BJ (cell line): ENCODE measurements around the gene CKAP4. TPM values are rescaled to one million over a fixed set of nuclear protein-coding genes. Genes with fewer than 3 reads are reported as not detected.

Source experiments
- CTCF ChIA-PET: fragments of 350-600 bp; formaldehyde crosslinking; extraction: SDS; loops from one replicate; lab custom pipeline; 2021; ENCODE audit warnings: antibody characterized with exemption, inconsistent platforms; lab: Yijun Ruan, JAX
- POLR2A ChIA-PET: fragments of 300-600 bp; sonication (Branson Sonifier 250); formaldehyde crosslinking; extraction: SDS; loops from one replicate; lab custom pipeline; 2021; ENCODE audit warnings: antibody characterized with exemption; lab: Charles Lee
- DNase-seq: peaks from one replicate; pipeline ENCODE4 v3.0.0-alpha.2; 2011; ENCODE audit warnings: low read depth
- H3K27me3 ChIP-seq: 2 replicates; pipeline ENCODE4 v1.6.0; 2011; ENCODE audit warnings: low read length; ENCODE audit not compliant: control insufficient read depth, insufficient read depth
- H3K36me3 ChIP-seq: 2 replicates; pipeline ENCODE4 v1.5.1; 2011; ENCODE audit warnings: low read length; ENCODE audit not compliant: control insufficient read depth, insufficient read depth
- H3K4me3 ChIP-seq: 2 replicates; pipeline ENCODE4 v1.5.1; 2011; ENCODE audit warnings: low read depth, mild to moderate bottlenecking, control low read depth, low read length
- polyA plus RNA-seq: library from polyadenylated mRNA; depleted of rRNA; stranded (reverse); fragments of >200 nt; gene quantifications from 2 replicates; pipeline ENCODE4 v1.2.3, GENCODE V29; 2011
- TF ChIP-seq, protein P1 (sequence below): IDR thresholded peaks from 2 replicates; pipeline ENCODE4 v1.5.1; 2011; ENCODE audit warnings: low read depth, mild to moderate bottlenecking, control low read depth, inconsistent platforms, low read length, moderate library complexity; ENCODE audit not compliant: insufficient read depth

The CKAP4 gene
- polyA plus RNA-seq, 1 experiment: 315 TPM

DNA sequence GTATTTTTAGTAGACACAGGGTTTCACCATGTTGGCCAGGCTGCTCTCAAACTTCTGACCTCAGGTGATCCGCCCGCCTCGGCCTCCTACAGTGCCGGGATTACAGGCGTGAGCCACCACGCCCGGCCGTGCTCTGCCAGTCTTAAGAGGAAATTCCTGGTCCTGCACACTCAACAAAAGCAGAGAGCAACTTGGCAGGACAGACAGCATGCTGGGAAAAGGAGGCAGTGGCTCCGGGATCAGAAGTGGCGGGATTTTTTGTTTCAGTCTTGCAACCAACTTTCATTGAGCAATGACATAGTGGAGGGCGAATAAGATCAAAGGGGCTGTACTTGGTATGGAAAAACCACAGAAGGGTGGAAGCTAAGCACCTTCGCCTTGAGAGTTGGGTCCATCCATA, 2.1 kb downstream of the CKAP4 start:
- peaks cover 1% of the 10 kb centered on the region for H3K36me3 ChIP-seq
- CTCF ChIA-PET: interaction anchor here (0.6 to 3.3 kb wide), 4 partner anchors 14 to 671 kb away, joined by 3 to 11 read pairs (median 4); partner anchors contain the start of gene POLR3B
- H3K4me3 ChIP-seq: peak overlapping the region; percentile 28
- POLR2A ChIA-PET: no interaction called here
- TF ChIP-seq, protein P1, sequence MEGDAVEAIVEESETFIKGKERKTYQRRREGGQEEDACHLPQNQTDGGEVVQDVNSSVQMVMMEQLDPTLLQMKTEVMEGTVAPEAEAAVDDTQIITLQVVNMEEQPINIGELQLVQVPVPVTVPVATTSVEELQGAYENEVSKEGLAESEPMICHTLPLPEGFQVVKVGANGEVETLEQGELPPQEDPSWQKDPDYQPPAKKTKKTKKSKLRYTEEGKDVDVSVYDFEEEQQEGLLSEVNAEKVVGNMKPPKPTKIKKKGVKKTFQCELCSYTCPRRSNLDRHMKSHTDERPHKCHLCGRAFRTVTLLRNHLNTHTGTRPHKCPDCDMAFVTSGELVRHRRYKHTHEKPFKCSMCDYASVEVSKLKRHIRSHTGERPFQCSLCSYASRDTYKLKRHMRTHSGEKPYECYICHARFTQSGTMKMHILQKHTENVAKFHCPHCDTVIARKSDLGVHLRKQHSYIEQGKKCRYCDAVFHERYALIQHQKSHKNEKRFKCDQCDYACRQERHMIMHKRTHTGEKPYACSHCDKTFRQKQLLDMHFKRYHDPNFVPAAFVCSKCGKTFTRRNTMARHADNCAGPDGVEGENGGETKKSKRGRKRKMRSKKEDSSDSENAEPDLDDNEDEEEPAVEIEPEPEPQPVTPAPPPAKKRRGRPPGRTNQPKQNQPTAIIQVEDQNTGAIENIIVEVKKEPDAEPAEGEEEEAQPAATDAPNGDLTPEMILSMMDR: no peak
- no peaks in the 10 kb centered on the region for H3K27me3 ChIP-seq
- DNase-seq: no peak

- ChIA-PET POLR2A (no interaction called here), CTCF (interaction anchor here (0.8 to 1.7 kb wide), 2 partner anchors 14 to 20 kb away, joined by 3 to 5 read pairs; no protein-coding TSS in a partner anchor)
- Histone ChIP-seq H3K27me3 (no peaks in the 10 kb centered on the region), H3K4me3 (no peak overlapping the region), H3K36me3 (peaks cover 14% of the 10 kb centered on the region)
- TF ChIP-seq, protein P1: no peak
- no peak for DNase-seq
Measured at GRCh38 chr12:106243620-106244019, 4.2 kb downstream of the CKAP4 start.

DNA sequence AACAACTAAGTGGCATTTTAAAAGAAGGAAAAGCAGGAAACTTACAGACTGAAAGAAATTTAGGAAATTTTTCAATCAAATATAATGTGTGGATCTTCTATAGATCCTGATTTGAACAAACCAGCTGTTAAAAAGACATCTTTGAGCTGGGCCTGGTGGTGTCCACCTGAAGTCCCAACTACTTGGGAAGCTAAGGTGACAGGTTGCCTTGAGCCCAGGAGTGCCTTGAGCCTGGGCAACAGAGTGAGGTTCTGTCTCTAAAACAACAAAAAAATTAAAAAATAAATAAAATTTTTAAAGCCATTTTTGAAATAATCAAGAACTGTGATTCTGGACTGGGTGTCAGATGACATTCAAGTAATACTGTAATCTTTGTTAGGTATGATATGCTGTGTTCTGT, 7.0 kb downstream of the CKAP4 start:
- no peak for DNase-seq
- TF ChIP-seq, protein P1: no peak
- ChIA-PET POLR2A (no interaction called here), CTCF (no interaction called here)
- no peaks in the 10 kb centered on the region for H3K27me3 ChIP-seq
- no peak overlapping the region for H3K4me3 ChIP-seq
- peaks cover 18% of the 10 kb centered on the region for H3K36me3 ChIP-seq

GRCh38 chr12:106239951-106240335, 7.9 kb downstream of the CKAP4 start:
- Histone ChIP-seq H3K27me3 (no peaks in the 10 kb centered on the region), H3K36me3 (peaks cover 18% of the 10 kb centered on the region), H3K4me3 (no peak overlapping the region)
- ChIA-PET POLR2A (no interaction called here), CTCF (interaction anchor here (0.6 to 1.1 kb wide), 2 partner anchors 13 to 116 kb away, joined by 3 to 4 read pairs; no protein-coding TSS in a partner anchor)
- no peak for DNase-seq
- TF ChIP-seq, protein P1: no peak

DNA sequence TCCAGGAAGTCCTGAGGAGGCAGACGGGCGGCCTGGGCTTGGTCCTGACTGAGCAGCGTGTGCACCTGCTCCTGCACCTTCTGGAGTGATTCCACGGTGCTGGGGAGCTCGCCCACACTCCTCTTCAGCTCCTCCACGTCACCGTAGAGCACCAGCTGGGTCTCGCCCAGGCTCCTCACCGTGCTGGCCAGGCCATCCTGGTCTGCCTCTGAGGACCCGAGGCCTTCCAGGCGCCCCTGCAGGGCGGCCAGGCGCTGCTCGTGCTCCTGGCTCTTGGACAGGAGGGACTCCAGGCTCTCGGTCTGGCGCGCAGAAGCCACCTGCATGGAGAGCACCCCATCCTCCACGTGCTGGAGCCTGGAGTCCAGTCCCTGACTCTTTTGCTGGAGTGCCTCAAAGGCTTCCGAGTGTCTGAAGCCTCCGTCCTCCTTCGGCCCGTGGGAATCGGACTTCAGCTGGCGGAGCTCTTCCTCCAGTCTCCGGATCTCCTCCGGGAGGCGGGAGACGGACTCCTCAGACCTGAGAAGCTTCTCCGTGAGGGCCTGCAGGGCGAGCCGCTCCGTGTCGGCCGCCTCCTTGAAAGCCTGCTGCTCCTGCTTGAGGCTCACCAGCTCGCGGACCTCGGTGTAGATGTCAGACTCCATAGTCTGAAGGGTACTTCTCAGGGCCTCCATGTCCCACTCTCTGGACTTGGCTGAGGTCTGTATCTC, 8.4 kb downstream of the CKAP4 start:
- ChIA-PET POLR2A (no interaction called here), CTCF (interaction anchor here (1.1 kb wide), 1 partner anchor 12 kb away, joined by 4 read pairs; no protein-coding TSS in a partner anchor)
- TF ChIP-seq, protein P1: no peak
- Histone ChIP-seq H3K4me3 (no peak overlapping the region), H3K36me3 (peaks cover 18% of the 10 kb centered on the region), H3K27me3 (no peaks in the 10 kb centered on the region)
- DNase-seq: no peak
